Body of pancreas (tissue), 4 donors: ENCODE measurements around the gene B3GNT9. TPM values are rescaled to one million over a fixed set of nuclear protein-coding genes. Genes with fewer than 3 reads are reported as not detected.
A peak's percentile ranks its signal among the peaks of the same experiment; 100 is the strongest.

Experiments used
- ATAC-seq: fragments of 150-250 bp; one replicate; pipeline ENCODE4 v1.9.1; 2016
- DNase-seq, 4 donors: peaks; one replicate each; pipeline ENCODE4 v3.0.0-alpha.2; 2019
- H3K27ac ChIP-seq, 4 donors: fragments of 200-600 bp; sonication (generic); 1 replicate in 3 of 4; 2 replicates in 1 of 4; pipeline versions ENCODE4 v1.5.1 to v1.6.1; 2016 to 2019; ENCODE audit warnings: mild to moderate bottlenecking in 1 of 4, mixed read lengths in 1 of 4, moderate library complexity in 1 of 4
- H3K27me3 ChIP-seq, 2 donors: fragments of 200-600 bp; sonication (generic); one replicate each; pipeline ENCODE4 v1.6.0; 2016; ENCODE audit warnings: mild to moderate bottlenecking in 1 of 2
- H3K36me3 ChIP-seq, 2 donors: fragments of 200-600 bp; sonication (generic); replicated peaks in 1 of 2; 2 replicates each; pipeline ENCODE4 v1.5.1; 2016; ENCODE audit warnings: low read depth in 2 of 2; ENCODE audit not compliant: insufficient read depth in 1 of 2
- H3K4me1 ChIP-seq: fragments of 200-600 bp; sonication (generic); one replicate; pipeline ENCODE4 v1.6.0; 2016
- H3K4me3 ChIP-seq, 2 donors: fragments of 200-600 bp; sonication (generic); 1 replicate in 1 of 2; 2 replicates in 1 of 2; pipeline ENCODE4 v1.5.1; 2016 to 2019
- H3K9me3 ChIP-seq, 3 donors: fragments of 200-600 bp; sonication (generic); 1 replicate in 2 of 3; 2 replicates in 1 of 3; pipeline ENCODE4 v1.5.1; 2016
- POLR2A ChIP-seq, 3 donors: fragments of 450-650 bp; IDR thresholded peaks; one replicate each; pipeline ENCODE4 v1.6.1; 2016; ENCODE audit warnings: antibody characterized with exemption in 3 of 3, mild to moderate bottlenecking in 2 of 3
- WGBS, 2 donors: methylation state at CpG; one replicate each; pipeline ENCODE4 v1.1.5; 2017; 5-methylcytosine and 5-hydroxymethylcytosine counted together
- intact Hi-C: fragments of 100-400 bp; cut with DNase I; formaldehyde crosslinking; loops from one replicate; pipeline ENCODE4 v1.15.1; 2023
- total RNA-seq, 2 donors: library from RNA; depleted of rRNA; stranded (reverse); fragments of >200 nt; gene quantifications; one replicate each; pipeline ENCODE4 v1.1.0, GENCODE V29; 2016
- TF ChIP-seq, protein P1 (sequence below), 7 experiments: fragments of 450-650 bp in 4 of 7; fragments of 200-600 bp in 3 of 7; sonication (generic) in 3 of 7; IDR thresholded peaks; one replicate each; pipeline ENCODE4 v1.5.1; 2016 to 2019; ENCODE audit warnings: antibody characterized with exemption in 7 of 7

Gene B3GNT9
- total RNA-seq, 2 donors from 2014 or later = 8.3 to 9.9 TPM

DNA sequence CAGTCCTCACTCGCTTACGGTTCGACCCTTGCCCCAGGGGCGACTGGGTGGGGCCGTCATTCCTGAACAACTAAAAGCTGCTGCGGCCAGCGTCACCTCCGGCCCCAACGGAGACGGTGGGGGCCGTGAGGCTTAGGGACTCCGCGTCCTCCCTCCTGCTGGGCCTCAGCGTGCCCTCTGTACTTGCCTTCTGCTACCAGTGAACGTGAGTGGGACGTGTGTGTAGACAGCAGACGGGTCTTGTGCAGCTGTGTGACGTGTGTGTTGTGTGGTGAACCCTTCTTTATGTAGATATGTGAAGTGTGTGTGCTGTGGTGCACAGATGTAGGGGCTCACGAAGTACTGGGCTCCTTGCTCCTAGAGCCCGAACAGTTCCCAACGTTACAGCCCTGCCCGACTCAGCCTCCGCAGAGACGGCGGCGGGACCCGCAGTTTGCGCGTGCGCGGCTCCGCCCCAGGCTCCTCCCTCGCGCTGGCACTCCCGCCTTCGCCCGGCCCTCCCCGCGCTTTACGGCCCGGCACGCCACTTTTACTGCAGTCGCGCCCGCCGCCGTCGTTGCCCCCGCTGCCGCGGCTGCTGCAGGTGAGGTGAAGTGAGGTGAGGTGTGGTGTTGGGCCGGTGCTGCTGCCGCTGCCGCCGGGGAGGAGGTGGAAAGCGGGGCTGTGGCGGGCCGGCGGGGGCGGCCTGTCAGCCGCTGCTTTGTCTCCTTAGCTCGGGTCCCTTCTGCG lies 41.2 kb downstream of the B3GNT9 start, which contains the start of gene PHAF1:
Gene PHAF1 (plus strand): TSS at position 535 of the 729 bp plus-strand sequence. CDS start 235 bp downstream, outside the sequence.
- no peaks in the 10 kb centered on the region for H3K9me3 ChIP-seq
- peak; percentile 98 for ATAC-seq
- TF ChIP-seq POLR2A (IDR thresholded peaks at IDR 0.05) = peak; percentile 63 to 87 (median 85)
- TF ChIP-seq, protein P1, sequence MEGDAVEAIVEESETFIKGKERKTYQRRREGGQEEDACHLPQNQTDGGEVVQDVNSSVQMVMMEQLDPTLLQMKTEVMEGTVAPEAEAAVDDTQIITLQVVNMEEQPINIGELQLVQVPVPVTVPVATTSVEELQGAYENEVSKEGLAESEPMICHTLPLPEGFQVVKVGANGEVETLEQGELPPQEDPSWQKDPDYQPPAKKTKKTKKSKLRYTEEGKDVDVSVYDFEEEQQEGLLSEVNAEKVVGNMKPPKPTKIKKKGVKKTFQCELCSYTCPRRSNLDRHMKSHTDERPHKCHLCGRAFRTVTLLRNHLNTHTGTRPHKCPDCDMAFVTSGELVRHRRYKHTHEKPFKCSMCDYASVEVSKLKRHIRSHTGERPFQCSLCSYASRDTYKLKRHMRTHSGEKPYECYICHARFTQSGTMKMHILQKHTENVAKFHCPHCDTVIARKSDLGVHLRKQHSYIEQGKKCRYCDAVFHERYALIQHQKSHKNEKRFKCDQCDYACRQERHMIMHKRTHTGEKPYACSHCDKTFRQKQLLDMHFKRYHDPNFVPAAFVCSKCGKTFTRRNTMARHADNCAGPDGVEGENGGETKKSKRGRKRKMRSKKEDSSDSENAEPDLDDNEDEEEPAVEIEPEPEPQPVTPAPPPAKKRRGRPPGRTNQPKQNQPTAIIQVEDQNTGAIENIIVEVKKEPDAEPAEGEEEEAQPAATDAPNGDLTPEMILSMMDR (IDR thresholded peaks at IDR 0.05) = no peak
- H3K27ac ChIP-seq = peak within 1 kb of the TSS; percentile 46 to 74 (median 66)
- H3K4me1 ChIP-seq = peaks cover 24% of the 10 kb centered on the region
- H3K4me3 ChIP-seq = peak within 1 kb of the TSS; percentile 85 to 94
- DNase-seq = peak; percentile 94 to 96 (median 96)
- H3K36me3 ChIP-seq = no peaks in the 10 kb centered on the region
- no peaks in the 10 kb centered on the region for H3K27me3 ChIP-seq
- intact Hi-C loops = no loop called here
- WGBS, 2 donors = 1 to 4% methylated on average over 10 to 63 of the region's 63 CpGs

- H3K9me3 ChIP-seq = no peaks in the 10 kb centered on the region
- no peaks in the 10 kb centered on the region for H3K27me3 ChIP-seq
- no peak overlapping the region for H3K4me3 ChIP-seq
- ATAC-seq (no peak), DNase-seq (no peak)
- H3K4me1 ChIP-seq = peaks cover 29% of the 10 kb centered on the region
- 79 to 82% methylated on average over 11 to 18 of the region's 18 CpGs for WGBS, 2 donors
- no peaks in the 10 kb centered on the region for H3K36me3 ChIP-seq
- no peak for TF ChIP-seq POLR2A (IDR thresholded peaks at IDR 0.05)
- TF ChIP-seq, protein P1 (IDR thresholded peaks at IDR 0.05) = no peak
- peak overlapping the region; percentile 46 to 74 (median 66) for H3K27ac ChIP-seq
- intact Hi-C loops = no loop called here
Measured at GRCh38 chr16:67108931-67109406, 41.8 kb downstream of the B3GNT9 start.

GRCh38 chr16:67108489-67108888 lies 42.3 kb downstream of the B3GNT9 start:
- Histone ChIP-seq H3K4me1 (peaks cover 30% of the 10 kb centered on the region), H3K27me3 (no peaks in the 10 kb centered on the region), H3K9me3 (no peaks in the 10 kb centered on the region), H3K27ac (no peak overlapping the region), H3K36me3 (no peaks in the 10 kb centered on the region), H3K4me3 (no peak overlapping the region)
- 88 to 93% methylated on average over 6 of the region's 6 CpGs for WGBS, 2 donors
- intact Hi-C loops = no loop called here
- ATAC-seq = no peak
- TF ChIP-seq POLR2A (IDR thresholded peaks at IDR 0.05) = no peak
- TF ChIP-seq, protein P1 (IDR thresholded peaks at IDR 0.05) = no peak
- no peak for DNase-seq

DNA sequence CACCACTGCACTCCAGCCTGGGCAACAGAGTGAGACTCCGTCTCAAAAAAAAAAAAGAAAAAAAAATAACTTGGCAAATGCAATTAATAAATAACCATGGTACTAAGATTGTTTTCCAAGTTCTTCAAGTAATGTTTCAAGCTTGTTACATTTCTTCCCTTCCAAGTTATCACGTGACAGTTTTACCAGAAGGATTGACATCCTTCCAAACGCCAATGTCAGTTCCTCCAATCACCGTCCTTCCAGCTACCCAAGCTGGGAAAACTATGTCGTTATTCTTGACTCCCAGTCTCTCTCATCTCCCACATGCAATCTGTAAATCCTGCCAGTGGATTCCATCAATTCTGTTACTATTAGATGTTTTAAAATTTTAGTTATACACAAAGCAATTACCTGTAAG lies 44.9 kb downstream of the B3GNT9 start:
- intact Hi-C loops = no loop called here
- Histone ChIP-seq H3K4me3 (no peak overlapping the region), H3K36me3 (no peaks in the 10 kb centered on the region), H3K27me3 (no peaks in the 10 kb centered on the region), H3K9me3 (no peaks in the 10 kb centered on the region), H3K4me1 (peaks cover 17% of the 10 kb centered on the region), H3K27ac (no peak overlapping the region)
- 44 to 48% methylated on average over 5 of the region's 5 CpGs for WGBS, 2 donors
- no peak for TF ChIP-seq POLR2A (IDR thresholded peaks at IDR 0.05)
- TF ChIP-seq, protein P1 (IDR thresholded peaks at IDR 0.05) = no peak
- ATAC-seq (no peak), DNase-seq (no peak)
